HG03571 (cell line): ENCODE data around the gene YKT6.
"Not testable (repeated sequence)": the region's sequence is repeated elsewhere in the genome, so short reads cannot be mapped to it uniquely, and the experiment has no call there.

Experiments used
- ATAC-seq: cut with Tn5 transposase; IDR thresholded peaks from one replicate; pipeline ENCODE4 v1.9.1; 2021; ENCODE audit not compliant: unreplicated experiment

Gene YKT6

DNA sequence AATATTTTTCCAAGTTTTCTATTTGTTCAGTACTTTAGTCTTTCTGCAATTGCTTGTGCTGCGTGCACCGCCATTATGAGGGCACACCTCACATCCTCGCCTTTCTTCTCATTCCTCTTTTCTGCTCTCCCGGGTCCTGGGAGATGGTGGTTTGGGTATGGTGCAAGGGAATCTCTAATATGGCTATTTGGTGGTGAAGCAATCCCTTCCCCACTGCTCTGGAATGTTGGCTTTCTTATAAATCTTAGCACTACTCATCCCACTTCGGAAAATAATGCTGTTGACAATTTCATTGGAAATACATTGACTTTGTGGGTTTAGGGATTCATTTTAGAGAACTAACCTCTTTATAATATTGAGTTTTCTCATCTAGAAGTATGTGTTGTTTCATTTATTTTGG lies 9.6 kb upstream of the YKT6 start:
- no peak for ATAC-seq

DNA sequence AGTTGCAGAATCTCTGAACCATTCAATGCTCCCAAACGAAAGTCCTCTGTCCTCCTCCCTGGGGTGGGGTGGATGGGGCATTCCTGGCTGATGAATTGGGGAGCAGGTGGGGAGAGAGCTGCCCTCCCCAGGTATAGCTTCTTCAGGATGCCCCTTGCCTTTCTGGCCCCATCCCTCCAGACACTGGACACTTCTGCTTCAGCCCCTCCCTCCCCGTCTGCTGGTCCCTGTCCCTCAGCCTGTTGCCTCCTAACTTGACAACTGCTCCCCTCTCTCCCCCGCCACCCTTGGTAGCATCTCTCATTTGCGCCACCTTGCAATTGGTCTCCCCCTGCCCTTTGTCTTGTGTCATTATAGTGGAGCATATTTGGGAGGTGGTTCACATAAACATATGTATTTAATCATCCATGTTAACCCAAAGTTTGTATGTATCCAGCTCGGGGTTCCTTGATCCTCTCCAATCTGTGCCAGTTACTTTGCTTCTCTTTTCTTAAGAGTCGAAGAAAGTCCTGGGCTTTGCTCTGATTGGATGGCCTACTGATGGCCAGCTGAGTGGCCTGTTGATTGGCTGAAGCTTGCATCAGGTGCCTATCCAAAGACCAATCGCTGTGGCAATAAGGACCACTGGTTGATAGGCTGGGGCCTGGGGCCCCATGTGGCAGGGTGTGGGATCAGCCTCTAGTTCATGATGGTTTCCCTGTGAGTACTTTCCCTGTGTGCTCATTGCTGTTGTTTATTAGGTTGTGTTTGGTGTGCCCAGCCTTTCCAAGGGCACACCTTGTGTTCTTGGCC lies 7.6 kb upstream of the YKT6 start:
- ATAC-seq = no peak

DNA sequence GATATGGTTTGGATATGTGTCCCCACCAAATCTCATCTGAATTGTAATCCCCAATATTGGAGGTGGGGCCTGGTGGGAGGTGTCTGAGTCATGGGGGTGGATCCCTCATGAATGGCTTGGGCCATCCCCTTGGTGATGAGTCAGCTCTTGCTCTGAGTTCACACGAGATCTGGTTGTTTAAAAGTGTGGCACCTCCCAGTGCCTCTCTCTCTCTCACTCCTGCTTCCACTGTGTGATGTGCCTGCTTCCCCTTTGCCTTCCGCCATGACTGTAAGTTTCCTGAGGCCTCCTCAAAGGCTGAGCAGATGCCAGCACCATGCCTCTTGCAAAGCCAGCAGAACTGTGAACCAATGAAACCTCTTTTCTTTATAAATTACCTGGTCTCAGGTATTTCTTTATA lies 6.7 kb upstream of the YKT6 start:
- no peak for ATAC-seq

DNA sequence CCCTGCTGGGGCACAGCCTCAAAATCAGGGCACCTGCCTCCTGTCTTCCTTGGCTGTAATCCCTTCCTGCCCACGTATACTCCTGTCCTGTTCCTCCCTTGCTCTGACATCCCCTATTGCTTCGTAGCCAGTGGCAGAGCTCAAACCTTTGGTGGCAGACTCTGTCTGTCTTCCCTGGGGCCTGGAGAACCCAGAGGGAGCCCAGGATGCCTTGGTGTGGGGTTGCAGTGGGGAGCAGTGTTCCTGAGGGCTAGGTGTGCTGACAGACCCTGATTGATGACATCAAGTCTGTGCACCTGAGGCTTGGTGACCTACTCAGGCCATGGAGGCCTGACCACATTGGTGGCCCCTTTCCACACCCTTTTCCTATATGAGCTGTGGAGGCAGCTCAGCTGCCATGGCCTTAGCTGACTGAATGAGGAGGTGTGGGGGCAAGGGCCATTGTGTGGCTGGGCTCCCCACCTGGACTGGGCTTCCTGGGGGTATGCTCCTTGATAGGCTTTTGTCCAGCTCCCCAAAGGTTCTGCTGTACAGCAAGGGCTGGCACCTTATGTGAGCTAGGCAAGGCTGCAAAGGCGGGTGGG lies 6.1 kb upstream of the YKT6 start:
- no peak for ATAC-seq

DNA sequence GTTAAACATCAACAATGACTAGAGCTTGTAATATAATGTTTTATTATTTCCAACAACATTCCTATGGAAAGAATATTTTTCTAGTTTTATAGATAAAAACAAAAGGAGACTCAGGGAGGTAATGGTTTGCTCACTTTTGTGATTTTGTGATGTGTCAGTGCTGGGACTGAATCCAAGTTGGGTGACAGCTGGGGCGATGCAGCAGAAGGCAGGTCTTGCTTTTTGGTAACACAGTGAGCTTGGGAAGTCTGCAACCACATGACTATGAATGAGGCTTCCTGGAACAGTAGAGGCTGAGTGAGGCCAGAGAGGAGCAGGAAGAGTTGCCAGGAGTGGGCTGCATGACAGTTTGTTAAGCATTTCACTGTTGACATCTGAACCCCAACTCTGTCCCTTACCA lies 4.9 kb upstream of the YKT6 start:
- ATAC-seq = no peak

DNA sequence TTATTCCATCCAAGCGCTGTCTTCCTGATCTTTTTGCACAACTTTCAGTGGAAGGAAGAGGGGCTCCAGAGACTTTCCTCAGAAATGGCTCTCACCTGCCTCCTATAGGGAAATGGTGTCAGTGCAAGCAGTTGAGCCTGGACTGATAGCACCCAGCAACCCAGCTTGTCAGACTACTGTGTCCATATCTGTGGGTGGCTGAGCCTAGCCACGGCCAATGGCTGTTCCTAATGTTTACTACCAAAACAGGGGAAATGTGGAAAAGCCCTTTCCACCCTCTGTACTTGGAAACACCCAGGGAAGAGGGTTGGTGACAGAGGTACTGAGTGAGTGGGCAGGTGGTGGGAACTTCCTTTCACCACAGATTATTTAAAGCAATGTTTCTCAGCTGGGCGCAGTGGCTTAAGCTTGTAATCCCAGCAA lies 4.3 kb upstream of the YKT6 start:
- ATAC-seq = no peak

DNA sequence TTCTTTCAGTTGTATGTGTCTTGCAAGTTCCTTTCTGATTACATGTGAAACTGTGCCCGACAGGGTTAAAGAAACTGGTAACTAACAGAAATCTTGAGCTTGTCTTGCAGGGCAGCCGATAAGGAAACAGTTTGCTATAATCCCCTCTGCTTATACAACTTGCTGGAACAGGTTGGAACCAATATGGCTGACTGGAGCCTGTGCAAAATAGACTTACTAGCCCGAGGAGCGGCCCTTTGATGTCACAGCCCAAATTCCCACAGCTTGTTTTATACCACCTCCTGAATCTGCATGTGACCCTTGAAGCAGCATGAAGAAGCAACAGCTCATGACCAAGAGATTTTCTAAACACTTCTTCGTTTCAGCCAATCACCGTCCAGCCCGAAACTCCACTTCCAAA lies 3.3 kb upstream of the YKT6 start:
- no peak for ATAC-seq

DNA sequence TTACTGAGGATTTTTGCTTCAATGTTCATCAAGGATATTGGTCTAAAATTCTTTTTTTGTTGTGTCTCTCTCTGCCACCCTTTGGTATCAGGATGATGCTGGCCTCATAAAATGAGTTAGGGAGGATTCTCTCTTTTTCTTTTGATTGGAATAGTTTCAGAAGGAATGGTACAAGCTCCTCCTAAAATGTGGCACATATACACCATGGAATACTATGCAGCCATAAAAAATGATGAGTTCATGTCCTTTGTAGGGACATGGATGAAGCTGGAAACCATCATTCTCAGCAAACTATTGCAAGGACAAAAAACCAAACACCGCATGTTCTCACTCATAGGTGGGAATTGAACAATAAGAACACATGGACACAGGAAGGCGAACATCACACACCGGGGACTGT lies 615 bp upstream of the YKT6 start:
- ATAC-seq = not testable (repeated sequence)

DNA sequence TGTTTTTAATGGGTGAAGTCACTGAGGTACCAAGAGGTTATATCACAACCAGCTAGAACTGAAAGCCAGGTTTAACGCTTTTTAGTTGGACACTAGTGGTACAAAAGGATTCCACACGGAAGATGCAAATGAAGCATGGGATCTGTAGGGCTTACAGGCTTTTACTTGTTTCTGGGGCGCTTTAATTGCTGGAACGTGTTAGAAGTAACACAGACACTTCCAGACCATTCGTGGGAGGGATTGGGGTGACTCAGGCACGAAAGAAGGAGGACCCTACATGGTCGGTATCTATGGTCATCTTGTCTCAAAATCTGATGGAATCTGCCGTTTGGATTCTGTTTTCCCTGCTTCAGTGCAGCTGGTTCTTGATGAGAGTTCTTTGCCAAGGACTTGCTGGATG lies 1.0 kb downstream of the YKT6 start:
- ATAC-seq = no peak

DNA sequence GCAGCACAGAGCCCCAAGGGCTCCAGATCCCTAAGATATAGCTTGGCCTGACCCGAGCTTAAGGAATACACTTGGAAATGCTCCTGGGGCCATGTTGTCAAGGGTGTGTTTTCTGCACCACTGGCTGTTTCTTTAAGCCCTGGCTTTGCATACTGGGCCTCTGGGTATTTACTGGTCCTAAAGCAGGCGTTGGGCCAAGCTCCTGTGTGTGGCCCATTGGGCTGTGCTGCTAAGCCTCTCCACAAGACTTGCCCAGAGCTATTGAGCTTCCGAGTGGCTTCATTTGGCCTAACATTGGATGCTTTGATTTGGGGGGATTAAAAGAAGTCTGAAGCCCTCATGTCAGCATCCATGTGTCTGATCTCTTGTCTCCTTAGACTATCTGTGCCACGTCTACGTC lies 5.2 kb downstream of the YKT6 start:
- ATAC-seq = no peak

DNA sequence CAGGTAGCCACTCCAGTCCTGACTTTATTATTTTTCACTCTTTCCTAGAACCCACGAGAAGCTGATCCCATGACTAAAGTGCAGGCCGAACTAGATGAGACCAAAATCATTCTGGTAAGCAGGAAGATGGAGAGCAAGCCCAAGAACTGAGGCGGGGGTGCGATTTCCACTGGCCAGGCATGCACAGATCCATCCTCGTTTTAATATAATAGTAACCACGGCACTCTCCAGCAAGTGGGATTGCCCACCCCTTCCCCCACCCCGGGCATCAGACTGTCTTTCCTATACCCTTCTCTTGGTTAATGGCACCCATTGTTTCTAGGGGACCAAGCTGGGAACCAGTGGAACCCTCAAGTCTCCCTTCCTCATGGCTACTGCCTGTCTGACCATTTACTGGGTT lies 7.3 kb downstream of the YKT6 start:
- ATAC-seq = no peak

DNA sequence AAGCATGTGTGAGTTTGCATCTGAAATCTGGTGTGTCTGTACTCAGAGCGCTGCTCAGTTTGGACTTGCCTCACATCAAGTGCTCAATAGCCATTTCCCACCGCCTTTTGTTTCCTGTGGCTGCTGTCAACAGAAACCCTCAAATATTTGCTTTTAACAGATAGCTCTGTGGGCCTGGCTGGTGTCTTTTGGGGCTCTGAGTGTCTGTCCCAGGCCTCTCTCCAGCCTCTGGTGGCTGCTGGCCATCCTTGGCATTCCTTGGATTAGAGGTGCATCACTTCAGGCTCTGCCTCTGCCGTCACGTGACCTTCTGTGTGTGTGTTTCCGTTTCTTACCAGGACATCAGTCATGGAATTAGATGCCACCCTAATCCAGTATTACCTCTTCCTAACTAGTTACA lies 9.3 kb downstream of the YKT6 start:
- ATAC-seq = no peak

DNA sequence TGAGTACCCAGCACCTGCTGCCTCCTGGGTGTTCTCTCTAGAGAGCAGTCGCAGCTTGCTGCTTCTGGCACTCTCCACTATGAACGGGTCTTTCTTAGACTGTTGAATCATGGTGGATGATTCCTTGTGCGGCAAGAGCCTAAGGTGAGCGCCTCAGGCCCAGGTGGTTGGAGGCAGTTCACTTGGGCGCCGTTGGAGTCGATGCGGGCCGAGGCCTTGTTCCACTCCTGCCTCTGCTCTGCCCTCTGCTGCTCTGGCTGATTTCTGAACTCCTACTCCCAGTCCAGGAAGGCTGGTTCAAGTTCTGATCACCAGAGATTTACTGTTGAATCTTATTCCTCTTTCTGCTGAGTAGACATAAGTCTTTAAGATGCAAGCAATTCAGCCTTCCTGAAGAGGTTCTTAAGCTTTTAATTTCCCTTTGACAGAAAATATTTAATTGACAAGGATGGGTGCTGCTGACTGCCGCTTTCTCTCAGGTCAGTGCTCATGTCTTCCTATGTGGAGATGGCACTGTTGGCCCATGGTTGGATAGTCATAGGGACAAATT lies 10.4 kb downstream of the YKT6 start:
- ATAC-seq = no peak

DNA sequence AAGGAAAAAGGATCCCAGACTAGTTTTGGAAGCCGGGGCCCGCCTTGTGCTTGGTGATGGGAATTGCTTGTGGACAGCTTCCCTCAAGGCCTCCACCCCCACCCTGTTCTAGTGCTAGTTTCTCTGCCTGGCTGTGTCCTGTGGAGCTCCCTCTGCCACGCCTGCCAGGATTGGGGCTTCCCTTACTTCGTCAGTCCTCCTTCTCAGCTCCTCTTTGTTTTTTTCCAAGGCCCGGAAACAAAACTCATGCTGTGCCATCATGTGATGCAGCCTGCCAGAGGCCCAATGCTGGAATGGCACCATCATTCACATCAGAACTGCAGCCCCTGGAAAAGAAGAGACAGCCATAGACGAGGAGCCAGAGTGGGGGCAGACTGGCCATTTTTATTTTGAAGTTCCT lies 11.2 kb downstream of the YKT6 start:
- no peak for ATAC-seq

DNA sequence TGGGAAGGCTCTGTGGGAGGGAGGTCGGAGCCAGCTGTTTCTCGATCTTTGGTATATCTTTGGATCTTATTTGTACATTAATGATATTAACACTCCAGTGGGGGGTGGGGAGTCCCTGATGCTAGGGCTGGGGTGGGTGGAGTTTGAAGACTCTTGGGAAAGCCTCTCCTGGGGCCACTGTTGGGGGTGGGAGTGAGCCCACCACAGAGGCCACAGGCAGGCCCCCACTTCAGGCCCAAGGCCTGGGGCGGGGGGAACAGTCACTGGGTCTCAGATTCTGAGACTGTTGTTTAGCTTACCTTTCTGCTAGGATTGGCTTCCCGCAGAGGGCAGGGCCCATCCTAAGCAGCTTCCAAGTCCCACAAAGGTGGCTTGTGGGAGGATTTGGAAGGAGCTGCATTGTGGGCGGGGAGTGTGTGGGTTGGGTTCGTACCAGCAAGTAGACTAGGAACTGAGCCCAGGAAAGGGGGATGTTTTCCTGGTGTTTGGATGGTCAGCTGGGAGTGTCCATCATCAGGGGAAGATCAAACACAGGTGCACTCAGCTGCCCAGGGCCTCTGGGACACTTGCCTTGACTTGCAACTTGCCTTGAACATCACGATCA lies 11.9 kb downstream of the YKT6 start:
- no peak for ATAC-seq

DNA sequence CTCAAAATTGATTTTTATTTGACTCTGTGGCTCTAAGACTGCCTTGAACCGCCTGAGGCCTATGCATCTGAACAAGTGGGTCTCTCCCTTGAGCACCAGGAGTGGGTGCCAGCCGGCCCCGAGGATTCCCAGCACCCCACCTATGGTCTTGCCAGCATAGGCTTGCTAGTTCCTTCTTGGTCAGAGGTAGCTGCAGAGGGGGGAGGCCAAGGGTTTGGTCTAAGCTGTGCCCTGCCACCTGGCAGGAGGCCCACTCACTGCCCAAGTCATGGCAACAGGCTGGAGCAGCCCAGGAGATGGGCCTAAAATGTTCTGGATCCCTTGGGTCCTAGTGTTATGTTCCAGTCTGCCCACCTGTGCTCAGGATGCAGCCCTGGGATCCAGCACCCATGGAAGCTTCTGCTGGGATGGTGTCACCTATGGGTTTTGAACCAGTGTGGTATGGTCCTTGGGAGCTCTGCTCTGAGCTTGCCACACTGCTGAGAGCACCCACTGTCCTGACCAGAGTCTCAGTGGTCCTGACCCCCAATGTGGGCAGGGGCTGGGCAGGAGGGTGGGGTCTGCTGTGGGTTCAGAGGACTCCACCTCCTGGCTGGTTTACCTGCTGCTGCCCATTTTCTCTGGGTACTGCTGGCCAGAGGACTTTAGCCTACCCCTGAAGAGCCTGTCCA lies 12.6 kb downstream of the YKT6 start:
- ATAC-seq = no peak

DNA sequence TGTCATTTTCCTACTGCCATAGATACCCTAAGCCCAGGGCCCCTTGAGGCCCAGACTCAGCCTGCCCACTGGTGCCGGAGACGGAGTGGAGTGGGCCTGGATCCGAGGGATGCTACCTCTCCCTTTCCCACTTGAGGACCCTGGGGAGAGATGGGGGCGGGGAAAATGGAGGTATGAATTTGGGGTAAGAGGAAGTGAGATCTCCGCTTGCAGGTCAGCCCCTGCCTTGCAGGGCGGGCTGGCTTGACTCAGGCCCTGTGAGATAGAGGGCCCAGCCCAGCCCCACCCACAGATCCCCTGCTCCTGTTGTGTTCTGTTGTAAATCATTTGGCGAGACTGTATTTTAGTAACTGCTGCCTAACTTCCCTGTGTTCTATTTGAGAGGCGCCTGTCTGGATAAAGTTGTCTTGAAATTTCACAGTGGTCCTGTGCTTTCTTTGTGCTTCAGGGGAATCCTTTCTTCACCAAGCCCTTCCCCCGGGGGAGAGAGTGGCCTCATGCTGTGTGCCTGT lies 13.2 kb downstream of the YKT6 start:
- ATAC-seq = no peak

DNA sequence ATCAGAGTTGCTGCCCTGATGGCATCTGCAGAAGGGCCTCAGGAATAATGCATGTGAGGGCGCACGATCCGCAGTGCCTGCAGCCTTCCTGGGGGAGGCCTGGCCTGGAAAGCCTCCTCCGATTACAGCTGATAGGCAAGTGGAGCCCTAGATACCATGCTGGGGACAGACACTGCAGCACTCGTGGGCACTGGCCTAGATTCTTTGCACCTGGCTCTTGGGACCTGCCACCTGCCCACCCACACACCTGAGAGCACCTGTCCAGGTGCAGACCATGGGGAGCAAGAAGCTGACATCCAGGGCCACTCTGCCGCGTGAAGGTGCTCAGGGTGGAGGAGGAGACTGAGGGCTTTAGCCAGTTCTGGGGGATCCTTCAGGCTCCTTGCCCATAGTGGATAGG lies 14.8 kb downstream of the YKT6 start:
- no peak for ATAC-seq

DNA sequence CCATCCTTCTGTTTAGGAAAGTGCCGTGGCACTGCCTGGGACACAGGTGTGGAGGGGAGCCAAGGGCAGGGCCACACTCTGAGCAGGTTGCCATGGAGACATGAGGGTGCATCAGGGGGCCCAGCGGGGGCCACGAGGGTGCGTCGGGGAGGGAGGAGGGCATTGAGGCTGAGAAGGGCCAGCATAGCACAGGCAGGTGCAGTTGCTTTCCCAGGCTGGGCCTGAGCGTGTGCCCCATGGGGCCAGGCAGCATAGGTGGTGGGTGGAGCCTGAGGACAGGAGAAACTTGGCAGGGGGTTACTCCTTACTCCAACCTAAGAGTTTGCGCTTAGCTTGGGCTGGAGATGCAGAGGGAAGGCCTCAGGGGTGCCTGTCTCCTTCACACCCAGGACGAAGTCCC lies 15.2 kb downstream of the YKT6 start:
- no peak for ATAC-seq

DNA sequence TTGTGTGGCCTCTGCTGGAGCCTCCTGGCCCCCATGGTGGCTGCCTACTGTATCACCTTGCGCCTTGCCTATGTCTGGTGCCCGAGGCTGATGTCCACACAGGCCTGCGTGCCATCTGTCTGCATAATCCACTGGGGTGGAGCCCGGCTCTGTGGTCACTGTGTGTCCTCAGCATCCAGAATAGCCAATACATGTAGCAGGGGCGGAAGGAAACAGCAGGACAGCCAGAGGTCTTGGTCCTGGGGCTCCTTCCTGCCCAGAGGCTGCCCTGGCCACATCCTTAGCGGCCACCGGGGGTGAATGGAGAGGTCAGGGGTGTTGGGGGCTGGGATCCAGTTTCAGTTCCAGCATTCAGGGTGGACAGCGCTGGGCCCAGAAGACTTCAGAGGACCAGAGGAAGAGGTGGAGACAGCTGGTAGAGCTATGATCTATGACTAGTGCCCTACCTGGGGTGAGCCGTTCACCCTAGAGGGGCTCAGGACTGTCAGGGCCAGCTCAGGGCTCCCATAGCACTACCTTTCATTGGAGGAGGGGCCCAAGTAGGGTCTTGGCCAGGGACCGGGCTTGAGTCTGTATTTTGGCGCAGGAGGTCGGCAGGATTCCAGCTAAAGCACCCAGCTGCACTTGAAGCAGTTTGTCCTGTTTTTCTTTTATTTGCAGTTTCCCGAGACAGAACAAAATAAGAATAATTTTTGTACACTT lies 15.9 kb downstream of the YKT6 start:
- ATAC-seq = no peak

DNA sequence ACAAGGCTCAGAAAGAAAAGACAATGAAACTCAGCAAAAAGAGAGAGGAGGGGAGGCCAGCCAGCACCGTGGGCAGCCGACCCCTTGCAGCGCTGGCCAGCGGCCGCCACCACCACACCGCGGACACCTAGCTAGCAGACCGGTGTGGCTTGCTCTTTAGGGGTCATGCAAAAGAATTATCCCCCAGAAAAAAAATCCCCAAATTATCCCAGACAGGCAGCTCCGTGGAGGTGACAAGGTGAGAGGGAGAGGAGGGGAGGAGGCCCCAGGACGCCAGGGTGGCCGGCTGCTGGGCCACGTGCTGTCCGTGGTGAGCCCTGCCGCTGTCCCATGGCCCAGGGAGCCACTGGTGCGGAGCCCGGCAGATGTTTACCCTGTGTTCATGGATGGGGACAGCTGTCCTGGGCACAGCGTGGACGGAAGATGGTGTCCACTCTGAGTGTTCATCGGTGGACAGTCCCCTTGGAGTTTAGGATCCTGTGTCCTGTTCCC lies 16.5 kb downstream of the YKT6 start:
- no peak for ATAC-seq
